ENCODE data around the gene TSC1. TPM values are rescaled to one million over a fixed set of nuclear protein-coding genes. Genes with fewer than 3 reads are reported as not detected.

Gene TSC1
- total RNA-seq = 36.9 and 47.8 TPM in 2 replicates
- 19.5 and 22.7 TPM in 2 replicates for polyA plus RNA-seq

DNA sequence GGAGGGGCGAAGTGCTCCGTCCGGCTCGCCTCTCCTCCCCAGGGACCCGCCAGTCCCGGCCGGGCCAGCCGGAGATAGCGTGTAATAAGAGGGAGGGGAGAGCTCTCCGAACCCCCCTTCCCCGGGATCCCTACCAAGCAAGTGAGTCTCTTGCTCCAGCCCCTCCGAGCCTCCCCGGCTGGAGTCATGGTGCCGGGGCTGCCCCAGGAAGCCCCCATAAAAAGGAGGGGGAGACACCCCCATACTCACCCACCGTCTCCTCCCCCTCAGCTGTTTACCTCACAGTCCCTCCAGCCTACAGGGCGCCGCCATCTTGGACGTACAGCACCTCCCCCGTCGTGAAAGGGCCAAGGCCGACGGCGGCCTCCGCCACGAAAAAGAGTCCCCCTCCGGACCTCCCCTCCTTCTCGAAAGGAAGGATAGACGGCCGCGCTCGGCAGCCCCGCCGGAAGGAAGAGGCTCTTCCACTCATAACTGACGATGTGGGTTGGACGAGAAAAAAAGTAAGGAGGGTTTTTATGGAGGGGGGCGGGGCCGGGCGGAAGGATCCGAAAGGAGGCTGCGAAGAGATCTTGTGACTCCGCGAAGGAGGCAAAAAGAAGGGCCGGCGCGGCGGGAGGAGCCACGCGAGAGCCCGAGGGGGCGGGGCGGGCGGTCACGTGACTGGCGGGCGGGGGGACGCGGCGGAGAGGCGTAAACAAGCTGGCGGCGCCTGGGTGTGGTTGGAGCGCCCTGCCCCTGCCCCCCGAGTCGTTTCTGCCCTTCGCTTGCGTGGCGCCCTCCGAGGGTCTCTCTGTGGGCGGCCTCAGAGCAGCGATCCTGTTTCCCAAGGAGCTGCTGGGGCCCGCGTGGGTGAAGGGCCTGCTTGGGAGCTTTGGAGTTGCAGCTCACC is at the start of gene TSC1:
Gene TSC1 (minus strand): TSS at position 323 of the 892 bp plus-strand sequence. CDS start 15,744 bp downstream, outside the sequence.
- H2AFZ ChIP-seq = peak within 1 kb of the TSS; percentile 90
- no peaks in the 10 kb centered on the region for H3K27me3 ChIP-seq
- TF ChIP-seq EZH2phosphoT487 (IDR thresholded peaks at IDR 0.05; ENCODE audit: low read depth, severe bottlenecking, unreplicated experiment) (no peak), EZH2 (IDR thresholded peaks at IDR 0.05; ENCODE audit: borderline replicate concordance) (no peak)
- TF ChIP-seq, protein P1, sequence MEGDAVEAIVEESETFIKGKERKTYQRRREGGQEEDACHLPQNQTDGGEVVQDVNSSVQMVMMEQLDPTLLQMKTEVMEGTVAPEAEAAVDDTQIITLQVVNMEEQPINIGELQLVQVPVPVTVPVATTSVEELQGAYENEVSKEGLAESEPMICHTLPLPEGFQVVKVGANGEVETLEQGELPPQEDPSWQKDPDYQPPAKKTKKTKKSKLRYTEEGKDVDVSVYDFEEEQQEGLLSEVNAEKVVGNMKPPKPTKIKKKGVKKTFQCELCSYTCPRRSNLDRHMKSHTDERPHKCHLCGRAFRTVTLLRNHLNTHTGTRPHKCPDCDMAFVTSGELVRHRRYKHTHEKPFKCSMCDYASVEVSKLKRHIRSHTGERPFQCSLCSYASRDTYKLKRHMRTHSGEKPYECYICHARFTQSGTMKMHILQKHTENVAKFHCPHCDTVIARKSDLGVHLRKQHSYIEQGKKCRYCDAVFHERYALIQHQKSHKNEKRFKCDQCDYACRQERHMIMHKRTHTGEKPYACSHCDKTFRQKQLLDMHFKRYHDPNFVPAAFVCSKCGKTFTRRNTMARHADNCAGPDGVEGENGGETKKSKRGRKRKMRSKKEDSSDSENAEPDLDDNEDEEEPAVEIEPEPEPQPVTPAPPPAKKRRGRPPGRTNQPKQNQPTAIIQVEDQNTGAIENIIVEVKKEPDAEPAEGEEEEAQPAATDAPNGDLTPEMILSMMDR (IDR thresholded peaks at IDR 0.05; ENCODE audit: poor library complexity) = no peak
- WGBS (ENCODE audit: low lambda C conversion rate, missing lambda C conversion rate) = under 1% methylated on average over 35 of the region's 72 CpGs
- H3K36me3 ChIP-seq (replicated peaks; ENCODE audit: insufficient read depth, low read depth) = no peaks in the 10 kb centered on the region
- H3K4me3 ChIP-seq = peak within 1 kb of the TSS; percentile 57
- peak; percentile 98 for DNase-seq (ENCODE audit: low spot score)
- H3K9me2 ChIP-seq (replicated peaks; ENCODE audit: insufficient read depth) = no peaks in the 10 kb centered on the region
- H4K20me1 ChIP-seq (ENCODE audit: insufficient read depth, poor library complexity, severe bottlenecking) = peaks cover 4% of the 10 kb centered on the region
- H3K79me2 ChIP-seq = peaks cover 48% of the 10 kb centered on the region
- H3K4me2 ChIP-seq = peak within 1 kb of the TSS; percentile 94
- peak within 1 kb of the TSS; percentile 97 for H3K27ac ChIP-seq
- no peaks in the 10 kb centered on the region for H3K9me3 ChIP-seq (ENCODE audit: low read depth)
- peaks cover 12% of the 10 kb centered on the region for H3K4me1 ChIP-seq (ENCODE audit: insufficient read depth)

DNA sequence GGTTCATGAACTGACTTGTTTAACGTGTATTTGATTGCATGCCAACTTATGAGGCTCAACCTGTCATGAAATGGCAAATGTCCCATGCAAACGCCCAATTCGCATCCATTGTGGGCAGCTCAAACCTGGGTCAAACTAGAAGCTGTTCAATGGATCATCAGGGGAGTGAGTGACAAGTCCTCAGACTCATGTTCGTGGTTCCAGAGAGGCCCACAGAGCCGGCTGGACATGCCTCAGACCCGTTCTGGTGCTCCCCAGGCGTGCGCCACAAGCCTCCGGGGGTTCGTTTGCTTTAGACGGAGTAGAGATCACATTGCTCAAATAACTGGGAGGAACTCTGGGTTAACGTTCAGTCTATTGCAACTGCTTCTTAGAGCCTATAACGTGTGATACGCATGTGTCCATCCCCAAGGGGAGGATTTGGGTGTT is 49.1 kb upstream of the TSC1 start:
- no peaks in the 10 kb centered on the region for H4K20me1 ChIP-seq (ENCODE audit: insufficient read depth, poor library complexity, severe bottlenecking)
- H3K79me2 ChIP-seq = no peaks in the 10 kb centered on the region
- no peak overlapping the region for H2AFZ ChIP-seq
- WGBS (ENCODE audit: low lambda C conversion rate, missing lambda C conversion rate) = 55% methylated on average over 14 of the region's 14 CpGs
- H3K4me3 ChIP-seq = no peak overlapping the region
- H3K36me3 ChIP-seq (replicated peaks; ENCODE audit: insufficient read depth, low read depth) = no peaks in the 10 kb centered on the region
- no peak overlapping the region for H3K27ac ChIP-seq
- H3K9me3 ChIP-seq (ENCODE audit: low read depth) = no peaks in the 10 kb centered on the region
- H3K4me2 ChIP-seq = no peak overlapping the region
- no peaks in the 10 kb centered on the region for H3K27me3 ChIP-seq
- H3K4me1 ChIP-seq (ENCODE audit: insufficient read depth) = peaks cover 5% of the 10 kb centered on the region
- no peaks in the 10 kb centered on the region for H3K9me2 ChIP-seq (replicated peaks; ENCODE audit: insufficient read depth)
- TF ChIP-seq, protein P1 (IDR thresholded peaks at IDR 0.05; ENCODE audit: poor library complexity) = no peak
- TF ChIP-seq EZH2phosphoT487 (IDR thresholded peaks at IDR 0.05; ENCODE audit: low read depth, severe bottlenecking, unreplicated experiment) (no peak), EZH2 (IDR thresholded peaks at IDR 0.05; ENCODE audit: borderline replicate concordance) (no peak)
- no peak for DNase-seq (ENCODE audit: low spot score)

DNA sequence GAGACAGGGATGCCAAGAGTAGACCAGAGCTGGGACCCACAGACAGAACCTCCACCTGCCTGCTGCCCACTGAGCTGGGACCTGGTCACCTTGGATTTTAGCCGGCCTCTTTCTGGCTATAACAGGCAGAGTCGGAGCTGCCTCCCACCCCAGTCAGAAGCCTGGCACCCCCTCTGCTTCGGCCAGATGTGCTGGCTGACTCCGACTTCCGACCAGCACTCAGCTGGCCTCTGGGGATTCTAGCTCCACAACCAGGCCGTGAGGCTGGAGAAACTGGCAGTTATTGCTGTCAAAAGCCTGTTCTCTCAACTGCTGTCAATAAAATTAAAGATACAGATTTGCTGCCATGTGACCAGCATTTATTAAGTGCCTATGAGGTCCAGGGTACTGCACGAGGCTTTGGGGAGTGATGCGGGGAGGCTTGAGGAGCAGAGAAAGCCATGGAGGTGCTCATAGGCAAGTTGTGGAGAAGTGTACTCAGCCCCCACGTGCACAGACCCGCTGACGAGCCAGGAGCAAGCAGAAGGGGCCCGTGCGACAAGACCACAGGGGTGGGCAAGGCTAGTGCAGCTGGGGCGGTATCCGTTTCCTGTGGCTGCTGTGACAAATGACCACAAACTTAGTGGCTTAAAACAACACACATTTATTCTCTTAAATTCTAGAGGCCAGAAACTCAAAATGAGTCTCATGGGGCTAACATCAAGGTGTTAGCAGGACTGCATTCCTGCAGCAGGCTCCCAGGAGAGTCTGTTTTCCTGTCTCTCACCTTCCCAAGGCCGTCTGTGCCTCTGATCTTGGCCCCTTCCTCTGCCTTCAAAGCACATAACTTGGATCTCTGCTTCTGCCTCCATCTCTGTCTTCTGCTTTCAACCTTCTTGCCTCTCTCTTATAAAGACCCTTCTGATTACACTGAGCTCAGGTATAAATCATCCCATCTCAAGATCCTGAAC is 47.2 kb upstream of the TSC1 start:
- peaks cover 5% of the 10 kb centered on the region for H3K4me1 ChIP-seq (ENCODE audit: insufficient read depth)
- DNase-seq (ENCODE audit: low spot score) = no peak
- H3K4me2 ChIP-seq = no peak overlapping the region
- H3K9me3 ChIP-seq (ENCODE audit: low read depth) = no peaks in the 10 kb centered on the region
- no peak overlapping the region for H3K4me3 ChIP-seq
- no peaks in the 10 kb centered on the region for H3K27me3 ChIP-seq
- 68% methylated on average over 16 of the region's 16 CpGs for WGBS (ENCODE audit: low lambda C conversion rate, missing lambda C conversion rate)
- H4K20me1 ChIP-seq (ENCODE audit: insufficient read depth, poor library complexity, severe bottlenecking) = no peaks in the 10 kb centered on the region
- no peak overlapping the region for H2AFZ ChIP-seq
- no peaks in the 10 kb centered on the region for H3K36me3 ChIP-seq (replicated peaks; ENCODE audit: insufficient read depth, low read depth)
- H3K9me2 ChIP-seq (replicated peaks; ENCODE audit: insufficient read depth) = no peaks in the 10 kb centered on the region
- no peak for TF ChIP-seq EZH2phosphoT487 (IDR thresholded peaks at IDR 0.05; ENCODE audit: low read depth, severe bottlenecking, unreplicated experiment)
- TF ChIP-seq EZH2 (IDR thresholded peaks at IDR 0.05; ENCODE audit: borderline replicate concordance) = no peak
- TF ChIP-seq, protein P1 (IDR thresholded peaks at IDR 0.05; ENCODE audit: poor library complexity) = no peak
- H3K79me2 ChIP-seq = no peaks in the 10 kb centered on the region
- no peak overlapping the region for H3K27ac ChIP-seq
